Cardiac muscle cell (in vitro differentiated cells and primary cell): Measurements from ENCODE around the gene CAPN10. TPM values are rescaled to one million over a fixed set of nuclear protein-coding genes. Genes with fewer than 3 reads are reported as not detected.
A peak's percentile ranks its signal among the peaks of the same experiment; 100 is the strongest.
"Not testable (repeated sequence)": the region's sequence is repeated elsewhere in the genome, so short reads cannot be mapped to it uniquely, and the experiment has no call there.

ENCODE experiments used
- DNase-seq, 2 donors: peaks; one replicate each; pipeline versions ENCODE4 v3.0.0 to v3.0.0-alpha.2; 2010 to 2017; ENCODE audit warnings: low read depth in 1 of 2, low spot score in 1 of 2
- H3K27ac ChIP-seq: fragments of 200-600 bp; sonication (generic); 2 replicates; pipeline ENCODE4 v1.5.1; 2016
- H3K27me3 ChIP-seq: fragments of 200-600 bp; sonication (generic); 2 replicates; pipeline ENCODE4 v1.6.0; 2016; ENCODE audit warnings: control low read depth
- H3K36me3 ChIP-seq: fragments of 200-600 bp; sonication (generic); 2 replicates; pipeline ENCODE4 v1.5.1; 2016; ENCODE audit warnings: control low read depth
- H3K4me1 ChIP-seq: fragments of 200-600 bp; sonication (generic); 2 replicates; pipeline ENCODE4 v1.8.1; 2017; ENCODE audit warnings: low read depth, mild to moderate bottlenecking, mixed run types
- H3K4me3 ChIP-seq: fragments of 200-600 bp; sonication (generic); 2 replicates; pipeline ENCODE4 v1.5.1; 2016; ENCODE audit warnings: mild to moderate bottlenecking
- H3K9me3 ChIP-seq: fragments of 200-600 bp; sonication (generic); 2 replicates; pipeline ENCODE4 v1.5.1; 2017; ENCODE audit warnings: low read depth, mild to moderate bottlenecking, control low read depth
- polyA plus RNA-seq: library from polyadenylated mRNA; unstranded; fragments of >200 nt; fragmentation: Nextera tagmentation; extraction: Ambion mirVana; gene quantifications from 2 replicates; pipeline ENCODE4 v1.2.1, GENCODE V29; 2016
- total RNA-seq: library from RNA; depleted of rRNA; stranded (reverse); fragments of >200 nt; gene quantifications from 2 replicates; pipeline ENCODE4 v1.2.3, GENCODE V29; 2016
- TF ChIP-seq, protein P1 (sequence below): IDR thresholded peaks from 2 replicates; pipeline ENCODE4 v1.5.1; 2012; ENCODE audit warnings: low read depth, mild to moderate bottlenecking, low read length

Gene CAPN10
- total and polyA plus RNA-seq, 2 experiments from 2014 or later: 60.8 to 62.8 TPM

DNA sequence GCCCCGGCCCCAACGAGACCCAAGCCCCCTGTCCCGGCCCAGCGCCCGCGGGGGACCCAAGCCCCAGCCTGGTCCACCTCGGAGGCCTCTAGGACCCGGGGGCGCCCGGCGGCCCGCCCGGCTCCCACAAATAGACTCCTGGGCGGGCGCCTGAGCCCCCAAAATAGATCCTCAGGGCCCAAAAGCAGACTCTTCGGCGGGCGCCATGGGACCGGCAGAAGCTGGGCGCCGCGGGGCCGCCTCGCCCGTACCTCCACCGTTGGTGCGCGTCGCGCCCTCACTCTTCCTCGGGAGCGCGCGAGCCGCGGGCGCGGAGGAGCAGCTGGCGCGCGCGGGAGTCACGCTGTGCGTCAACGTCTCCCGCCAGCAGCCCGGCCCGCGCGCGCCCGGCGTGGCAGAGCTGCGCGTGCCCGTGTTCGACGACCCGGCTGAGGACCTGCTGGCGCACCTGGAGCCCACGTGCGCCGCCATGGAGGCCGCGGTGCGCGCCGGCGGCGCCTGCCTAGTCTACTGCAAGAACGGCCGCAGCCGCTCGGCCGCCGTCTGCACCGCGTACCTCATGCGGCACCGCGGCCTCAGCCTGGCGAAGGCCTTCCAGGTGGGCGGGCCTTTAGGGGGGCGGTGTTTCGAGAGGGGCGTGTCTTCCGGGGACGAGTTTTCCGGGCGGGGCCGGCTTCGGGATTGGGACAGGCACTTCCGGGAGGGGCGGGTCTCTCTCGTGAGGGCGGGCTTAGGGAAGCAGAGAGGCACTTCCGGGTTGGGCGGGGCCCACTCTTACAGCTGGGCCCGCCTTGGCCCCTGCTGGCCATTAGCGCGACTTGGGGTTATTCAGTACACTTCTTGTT is 25.8 kb upstream of the CAPN10 start:
- Histone ChIP-seq H3K9me3 (no peaks in the 10 kb centered on the region), H3K27me3 (no peaks in the 10 kb centered on the region), H3K4me3 (peak overlapping the region; percentile 87), H3K4me1 (peaks cover 9% of the 10 kb centered on the region), H3K36me3 (no peaks in the 10 kb centered on the region), H3K27ac (peak overlapping the region; percentile 91)
- TF ChIP-seq, protein P1, sequence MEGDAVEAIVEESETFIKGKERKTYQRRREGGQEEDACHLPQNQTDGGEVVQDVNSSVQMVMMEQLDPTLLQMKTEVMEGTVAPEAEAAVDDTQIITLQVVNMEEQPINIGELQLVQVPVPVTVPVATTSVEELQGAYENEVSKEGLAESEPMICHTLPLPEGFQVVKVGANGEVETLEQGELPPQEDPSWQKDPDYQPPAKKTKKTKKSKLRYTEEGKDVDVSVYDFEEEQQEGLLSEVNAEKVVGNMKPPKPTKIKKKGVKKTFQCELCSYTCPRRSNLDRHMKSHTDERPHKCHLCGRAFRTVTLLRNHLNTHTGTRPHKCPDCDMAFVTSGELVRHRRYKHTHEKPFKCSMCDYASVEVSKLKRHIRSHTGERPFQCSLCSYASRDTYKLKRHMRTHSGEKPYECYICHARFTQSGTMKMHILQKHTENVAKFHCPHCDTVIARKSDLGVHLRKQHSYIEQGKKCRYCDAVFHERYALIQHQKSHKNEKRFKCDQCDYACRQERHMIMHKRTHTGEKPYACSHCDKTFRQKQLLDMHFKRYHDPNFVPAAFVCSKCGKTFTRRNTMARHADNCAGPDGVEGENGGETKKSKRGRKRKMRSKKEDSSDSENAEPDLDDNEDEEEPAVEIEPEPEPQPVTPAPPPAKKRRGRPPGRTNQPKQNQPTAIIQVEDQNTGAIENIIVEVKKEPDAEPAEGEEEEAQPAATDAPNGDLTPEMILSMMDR: peak; percentile 26
- DNase-seq: peak; percentile 99

DNA sequence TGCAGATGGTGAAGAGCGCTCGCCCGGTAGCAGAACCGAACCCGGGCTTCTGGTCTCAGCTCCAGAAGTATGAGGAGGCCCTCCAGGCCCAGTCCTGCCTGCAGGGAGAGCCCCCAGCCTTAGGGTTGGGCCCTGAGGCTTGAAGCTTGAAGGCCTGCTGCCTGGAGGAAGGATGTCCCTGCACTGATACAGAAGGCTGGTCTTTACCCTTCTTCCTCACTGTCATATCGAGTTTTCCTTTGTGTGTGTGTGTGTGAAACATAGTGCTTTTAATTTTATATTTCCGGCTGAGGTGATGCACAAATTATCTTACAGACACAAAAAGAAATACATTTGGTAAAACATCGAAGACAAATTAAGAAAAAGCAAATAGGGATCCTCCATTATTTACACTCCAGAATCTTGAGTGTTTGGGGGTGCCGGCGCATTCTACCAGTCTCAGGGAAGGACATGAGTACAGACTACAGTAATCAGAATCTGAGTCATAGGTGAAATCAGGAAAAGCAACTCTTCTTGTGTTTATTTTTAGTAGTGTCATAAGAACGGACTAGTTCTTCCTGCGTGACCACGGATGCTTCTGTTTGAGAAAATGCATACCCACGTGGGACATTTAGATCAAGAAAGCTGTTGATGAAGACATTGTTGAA is 25.1 kb upstream of the CAPN10 start:
- Histone ChIP-seq H3K36me3 (no peaks in the 10 kb centered on the region), H3K27ac (peak overlapping the region; percentile 19), H3K9me3 (no peaks in the 10 kb centered on the region), H3K4me1 (peaks cover 14% of the 10 kb centered on the region), H3K27me3 (no peaks in the 10 kb centered on the region), H3K4me3 (peak overlapping the region; percentile 87)
- TF ChIP-seq, protein P1: no peak
- peak in 1 of 2 donors; percentile 66 for DNase-seq

- not testable (repeated sequence) for H3K9me3 ChIP-seq, DNase-seq, H3K4me3 ChIP-seq, H3K27ac ChIP-seq, H3K36me3 ChIP-seq, H3K27me3 ChIP-seq
- peaks cover 23% of the 10 kb centered on the region for H3K4me1 ChIP-seq
These were observed 23.3 kb upstream of the CAPN10 start for GRCh38 chr2:240563231-240563630.

DNA sequence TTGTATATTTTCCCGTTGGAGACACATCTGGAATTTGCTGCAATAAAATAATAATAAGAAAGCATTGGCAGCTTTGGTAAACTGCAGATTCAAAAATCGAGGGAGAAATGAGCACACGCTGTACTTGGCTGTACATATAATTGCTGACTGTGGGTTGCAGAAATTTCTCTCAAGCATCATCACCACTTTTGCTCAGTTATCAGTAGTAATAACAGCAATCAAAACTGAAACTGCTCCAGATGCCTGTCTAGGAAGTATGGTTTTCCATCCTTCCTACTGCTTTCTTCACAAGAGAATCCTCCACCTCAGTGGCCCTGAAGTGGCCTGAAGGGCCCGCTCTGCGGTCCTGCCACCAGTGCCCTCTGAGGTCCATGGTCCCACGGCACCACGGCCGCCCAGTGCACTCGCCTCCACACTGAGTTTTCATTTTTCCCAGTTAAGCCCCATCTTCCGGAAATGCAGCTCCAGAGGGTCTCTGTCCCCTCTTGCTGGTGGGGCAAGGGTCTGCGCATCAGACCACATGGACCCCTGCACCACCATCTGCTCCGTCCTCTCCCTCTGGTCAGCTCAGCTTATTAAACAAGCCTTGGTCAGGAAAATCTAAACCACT is 22.5 kb upstream of the CAPN10 start:
- H3K27ac ChIP-seq: no peak overlapping the region
- DNase-seq: no peak

GRCh38 chr2:240564561-240565332 is 21.8 kb upstream of the CAPN10 start:
- peak in 1 of 2 donors; percentile 79 for DNase-seq
- H3K4me3 ChIP-seq: no peak overlapping the region
- no peaks in the 10 kb centered on the region for H3K36me3 ChIP-seq
- TF ChIP-seq, protein P1: peak; percentile 31
- H3K4me1 ChIP-seq: peaks cover 25% of the 10 kb centered on the region
- H3K27ac ChIP-seq: no peak overlapping the region
- no peaks in the 10 kb centered on the region for H3K9me3 ChIP-seq
- no peaks in the 10 kb centered on the region for H3K27me3 ChIP-seq

More for the DNA sequence above, 22.5 kb upstream of the CAPN10 start:
- H3K27me3 ChIP-seq: no peaks in the 10 kb centered on the region
- TF ChIP-seq, protein P1: no peak
- H3K4me3 ChIP-seq: no peak overlapping the region
- H3K4me1 ChIP-seq: peaks cover 23% of the 10 kb centered on the region
- H3K36me3 ChIP-seq: no peaks in the 10 kb centered on the region
- H3K9me3 ChIP-seq: no peaks in the 10 kb centered on the region
